ENCODE results near the gene HOXD1.

DNA sequence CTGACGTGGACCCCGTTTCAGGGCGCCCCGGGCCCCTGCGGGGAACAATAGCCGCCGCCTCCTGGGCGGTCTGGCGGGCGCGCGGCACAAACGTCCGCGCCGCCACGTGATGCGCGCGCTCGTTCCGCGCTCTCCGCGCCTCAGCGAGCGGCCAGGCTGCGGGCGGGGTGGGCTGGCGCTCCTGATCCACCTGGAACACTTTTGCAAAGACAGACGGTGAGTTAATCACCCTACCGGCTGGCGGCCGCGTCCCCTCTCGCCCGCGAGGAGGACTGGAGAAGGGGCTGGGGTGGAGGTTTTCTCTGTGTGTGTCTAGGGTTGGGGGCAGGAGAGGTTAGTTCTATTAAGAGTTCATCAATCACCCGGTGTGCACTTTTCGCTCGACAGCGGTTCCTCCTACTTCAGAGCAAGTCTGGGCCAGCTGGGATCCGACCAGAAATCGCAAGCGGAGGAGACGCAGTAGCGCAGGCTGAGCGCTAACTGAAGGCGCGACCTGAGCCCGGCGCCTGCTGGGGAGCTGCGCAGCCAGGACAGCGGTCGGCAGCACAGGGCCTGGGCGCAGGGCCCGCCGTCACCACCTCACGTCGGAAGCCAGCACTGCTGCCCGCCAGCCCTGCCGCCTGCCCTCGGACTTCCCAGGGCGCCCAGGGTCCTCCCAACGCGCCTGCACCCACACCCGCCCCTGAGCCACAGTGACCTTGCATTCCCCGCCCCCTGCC is 10.3 kb upstream of the HOXD1 start:
- TF ChIP-seq, protein P1, sequence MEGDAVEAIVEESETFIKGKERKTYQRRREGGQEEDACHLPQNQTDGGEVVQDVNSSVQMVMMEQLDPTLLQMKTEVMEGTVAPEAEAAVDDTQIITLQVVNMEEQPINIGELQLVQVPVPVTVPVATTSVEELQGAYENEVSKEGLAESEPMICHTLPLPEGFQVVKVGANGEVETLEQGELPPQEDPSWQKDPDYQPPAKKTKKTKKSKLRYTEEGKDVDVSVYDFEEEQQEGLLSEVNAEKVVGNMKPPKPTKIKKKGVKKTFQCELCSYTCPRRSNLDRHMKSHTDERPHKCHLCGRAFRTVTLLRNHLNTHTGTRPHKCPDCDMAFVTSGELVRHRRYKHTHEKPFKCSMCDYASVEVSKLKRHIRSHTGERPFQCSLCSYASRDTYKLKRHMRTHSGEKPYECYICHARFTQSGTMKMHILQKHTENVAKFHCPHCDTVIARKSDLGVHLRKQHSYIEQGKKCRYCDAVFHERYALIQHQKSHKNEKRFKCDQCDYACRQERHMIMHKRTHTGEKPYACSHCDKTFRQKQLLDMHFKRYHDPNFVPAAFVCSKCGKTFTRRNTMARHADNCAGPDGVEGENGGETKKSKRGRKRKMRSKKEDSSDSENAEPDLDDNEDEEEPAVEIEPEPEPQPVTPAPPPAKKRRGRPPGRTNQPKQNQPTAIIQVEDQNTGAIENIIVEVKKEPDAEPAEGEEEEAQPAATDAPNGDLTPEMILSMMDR (IDR thresholded peaks at IDR 0.05): no peak
- no peak for TF ChIP-seq POLR2AphosphoS5 (IDR thresholded peaks at IDR 0.05)

All from prostate gland (tissue), 2 donors.